ENCODE measurements around the gene FFAR4.

DNA sequence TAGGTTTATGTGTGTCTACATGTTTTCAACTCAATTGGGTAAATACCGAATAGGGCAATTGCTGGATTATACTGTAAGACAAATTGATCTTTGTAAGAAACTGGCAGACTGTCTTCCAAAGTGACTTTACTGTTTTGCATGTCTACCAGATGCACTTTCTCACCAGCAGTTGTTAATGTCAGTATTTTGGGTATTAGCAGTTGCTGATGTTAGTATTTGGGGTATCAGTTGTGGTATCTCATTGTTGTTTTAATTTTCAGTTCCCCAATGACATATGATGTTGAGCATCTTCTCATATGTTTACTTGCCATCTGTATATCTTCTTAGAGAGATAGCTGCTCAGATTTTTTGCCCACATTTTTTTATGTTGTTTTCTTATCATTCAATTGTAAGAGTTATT lies 56.5 kb downstream of the FFAR4 start:
- TF ChIP-seq, protein P1, sequence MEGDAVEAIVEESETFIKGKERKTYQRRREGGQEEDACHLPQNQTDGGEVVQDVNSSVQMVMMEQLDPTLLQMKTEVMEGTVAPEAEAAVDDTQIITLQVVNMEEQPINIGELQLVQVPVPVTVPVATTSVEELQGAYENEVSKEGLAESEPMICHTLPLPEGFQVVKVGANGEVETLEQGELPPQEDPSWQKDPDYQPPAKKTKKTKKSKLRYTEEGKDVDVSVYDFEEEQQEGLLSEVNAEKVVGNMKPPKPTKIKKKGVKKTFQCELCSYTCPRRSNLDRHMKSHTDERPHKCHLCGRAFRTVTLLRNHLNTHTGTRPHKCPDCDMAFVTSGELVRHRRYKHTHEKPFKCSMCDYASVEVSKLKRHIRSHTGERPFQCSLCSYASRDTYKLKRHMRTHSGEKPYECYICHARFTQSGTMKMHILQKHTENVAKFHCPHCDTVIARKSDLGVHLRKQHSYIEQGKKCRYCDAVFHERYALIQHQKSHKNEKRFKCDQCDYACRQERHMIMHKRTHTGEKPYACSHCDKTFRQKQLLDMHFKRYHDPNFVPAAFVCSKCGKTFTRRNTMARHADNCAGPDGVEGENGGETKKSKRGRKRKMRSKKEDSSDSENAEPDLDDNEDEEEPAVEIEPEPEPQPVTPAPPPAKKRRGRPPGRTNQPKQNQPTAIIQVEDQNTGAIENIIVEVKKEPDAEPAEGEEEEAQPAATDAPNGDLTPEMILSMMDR (IDR thresholded peaks at IDR 0.05) = no peak
- TF ChIP-seq ZFX (IDR thresholded peaks at IDR 0.05; ENCODE audit: borderline replicate concordance) = no peak

Measured in 22Rv1 (cell line).